Endothelial cell of umbilical vein (primary cell): Measurements from ENCODE around the gene ADTRP. TPM values are rescaled to one million over a fixed set of nuclear protein-coding genes. Genes with fewer than 3 reads are reported as not detected.

Experiments used
- BruUV-seq: library from RNA; stranded (reverse); fragments of 400-500 nt; replicated peaks from 2 replicates; lab custom pipeline; 2021; lab: Mats Ljungman, UMichigan
- CTCF ChIA-PET: fragments of 300-600, 350-600 bp; sonication (Branson Sonifier 250); formaldehyde crosslinking; loops from one replicate; lab custom pipeline; 2021; ENCODE audit warnings: antibody characterized with exemption, inconsistent platforms; lab: Charles Lee
- POLR2A ChIA-PET: fragments of 300-600, 350-600 bp; sonication (Branson Sonifier 250); formaldehyde crosslinking; loops from one replicate; lab custom pipeline; 2021; ENCODE audit warnings: antibody characterized with exemption, inconsistent platforms; lab: Charles Lee
- DNase-seq: peaks from one replicate; pipeline ENCODE4 v3.0.0-alpha.2; 2011; ENCODE audit warnings: low read depth, low spot score
- FAIRE-seq: peaks from 2 replicates; lab custom pipeline; 2011; peaks lifted over from hg19 to GRCh38; lab: Jason Lieb, UNC
- H2AFZ ChIP-seq: 2 replicates; pipeline ENCODE4 v1.6.0; 2012; ENCODE audit warnings: low read depth, low read length, control low read depth, inconsistent platforms
- H3K27ac ChIP-seq: 2 replicates; pipeline ENCODE4 v1.5.1; 2011; ENCODE audit warnings: low read depth, mild to moderate bottlenecking, control low read depth, low read length, moderate library complexity; ENCODE audit not compliant: insufficient read depth
- H3K27me3 ChIP-seq, 2 experiments: 2 replicates each; pipeline versions ENCODE4 v1.6.0 to v1.6.1; 2011; ENCODE audit warnings: low read length in 2 of 2, mixed read lengths in 1 of 2; ENCODE audit not compliant: control insufficient read depth in 2 of 2, insufficient read depth in 2 of 2
- H3K36me3 ChIP-seq, 2 experiments: 2 replicates in 1 of 2; 3 replicates in 1 of 2; pipeline ENCODE4 v1.5.1; 2011; ENCODE audit warnings: low read length in 2 of 2, mild to moderate bottlenecking in 1 of 2, moderate library complexity in 1 of 2; ENCODE audit not compliant: control insufficient read depth in 2 of 2, insufficient read depth in 2 of 2; ENCODE audit errors: extremely low read depth in 1 of 2
- H3K4me1 ChIP-seq: 3 replicates; pipeline ENCODE4 v1.5.1; 2011; ENCODE audit warnings: mild to moderate bottlenecking, low read length; ENCODE audit not compliant: control insufficient read depth, insufficient read depth; ENCODE audit errors: extremely low read depth
- H3K4me2 ChIP-seq: 2 replicates; pipeline ENCODE4 v1.6.1; 2011; ENCODE audit warnings: low read length, control low read depth, mixed read lengths; ENCODE audit not compliant: insufficient read depth
- H3K4me3 ChIP-seq, 3 experiments: fragments of 200-600 bp in 1 of 3; sonication (generic), shearing (Covaris generic) in 1 of 3; replicated peaks in 1 of 3; 2 replicates each; pipeline ENCODE4 v1.5.1; 2011 to 2016; ENCODE audit warnings: control low read depth in 3 of 3, low read length in 3 of 3, mild to moderate bottlenecking in 2 of 3, inconsistent platforms in 1 of 3, low read depth in 1 of 3, moderate library complexity in 1 of 3; ENCODE audit not compliant: insufficient read depth in 1 of 3
- H3K79me2 ChIP-seq: 2 replicates; pipeline ENCODE4 v1.6.0; 2012; ENCODE audit warnings: low read length, inconsistent platforms; ENCODE audit not compliant: control insufficient read depth, insufficient read depth
- H3K9ac ChIP-seq: replicated peaks from 2 replicates; pipeline ENCODE3; 2011; ENCODE audit warnings: low read length, control low read depth; ENCODE audit not compliant: insufficient read depth; ENCODE audit errors: extremely low read depth
- H3K9me1 ChIP-seq: replicated peaks from 3 replicates; pipeline ENCODE4 v1.6.0; 2011; ENCODE audit warnings: mild to moderate bottlenecking, low read length; ENCODE audit not compliant: control insufficient read depth, insufficient read depth; ENCODE audit errors: extremely low read depth
- H3K9me3 ChIP-seq: replicated peaks from 2 replicates; pipeline ENCODE4 v1.5.1; 2012; ENCODE audit warnings: low read length, inconsistent platforms; ENCODE audit not compliant: control insufficient read depth, insufficient read depth
- H4K20me1 ChIP-seq: replicated peaks from 2 replicates; pipeline ENCODE3; 2011; ENCODE audit warnings: mild to moderate bottlenecking, low read length; ENCODE audit not compliant: control insufficient read depth, insufficient read depth; ENCODE audit errors: extremely low read depth
- CTCF ChIP-seq, 2 donors: IDR thresholded peaks; 1 replicate in 1 of 2; 2 replicates in 1 of 2; pipeline ENCODE4 v1.5.1; 2011; ENCODE audit warnings: low read length in 2 of 2, mild to moderate bottlenecking in 2 of 2, moderate library complexity in 2 of 2, control low read depth in 1 of 2, inconsistent platforms in 1 of 2, low read depth in 1 of 2; ENCODE audit not compliant: insufficient read depth in 1 of 2; ENCODE audit errors: extremely low read depth in 1 of 2
- EZH2 ChIP-seq: IDR thresholded peaks from 2 replicates; pipeline ENCODE4 v1.6.1; 2012; ENCODE audit warnings: borderline replicate concordance, low read depth, mild to moderate bottlenecking, moderate library complexity, low read length, inconsistent platforms; ENCODE audit not compliant: severe bottlenecking
- FOS ChIP-seq: IDR thresholded peaks from 2 replicates; pipeline ENCODE4 v1.6.1; 2011; ENCODE audit warnings: mild to moderate bottlenecking, low read length, moderate library complexity, borderline replicate concordance; ENCODE audit not compliant: insufficient read depth
- GATA2 ChIP-seq: IDR thresholded peaks from 2 replicates; pipeline ENCODE4 v1.7.0; 2011; ENCODE audit warnings: low read depth, mild to moderate bottlenecking, moderate library complexity, mixed read lengths, low read length; ENCODE audit not compliant: insufficient read length, insufficient read depth
- JUN ChIP-seq: IDR thresholded peaks from 2 replicates; pipeline ENCODE4 v1.6.1; 2011; ENCODE audit warnings: borderline replicate concordance, low read depth; ENCODE audit not compliant: insufficient read length, insufficient read depth
- MAX ChIP-seq: IDR thresholded peaks from 2 replicates; pipeline ENCODE4 v1.6.1; 2011; ENCODE audit not compliant: insufficient read depth, insufficient read length
- MYC ChIP-seq: IDR thresholded peaks from one replicate; pipeline ENCODE4 v1.6.1; 2011; ENCODE audit warnings: mild to moderate bottlenecking, low read depth, low read length
- POLR2A ChIP-seq: IDR thresholded peaks from 2 replicates; pipeline ENCODE4 v1.6.1; 2012; ENCODE audit warnings: low read depth, mild to moderate bottlenecking, control low read depth, low read length
- POLR2AphosphoS5 ChIP-seq: IDR thresholded peaks from 2 replicates; pipeline ENCODE4 v1.6.1; 2012; ENCODE audit warnings: low read depth, mild to moderate bottlenecking, control low read depth, low read length, moderate library complexity; ENCODE audit not compliant: insufficient read depth
- dilution Hi-C: fragments of 300-500 bp; cut with MboI; formaldehyde crosslinking; loops from one replicate; pipeline ENCODE4 v1.15.0; 2019; ENCODE audit warnings: low sequenced_read_pairs; ENCODE audit not compliant: extremely low pct_ligation_motif_present
- intact Hi-C: fragments of 100-400 bp; cut with micrococcal nuclease; formaldehyde crosslinking; loops from one replicate; pipeline ENCODE4 v1.10.0; 2022
- polyA plus RNA-seq, 4 experiments: library from polyadenylated mRNA; depleted of rRNA in 3 of 4; stranded (reverse) in 3 of 4; unstranded in 1 of 4; fragments of >200 nt; gene quantifications; 2 replicates each; pipeline versions ENCODE4 v1.2.1 to v1.2.3, GENCODE V29; 2011 to 2012; ENCODE audit warnings: missing spikeins in 1 of 4
- total RNA-seq: library from RNA; stranded (reverse); gene quantifications from 2 replicates; pipeline ENCODE4 v1.2.3, GENCODE V29; 2021

ADTRP gene
- total and polyA plus RNA-seq, 2 donors (not counting 3 experiments of a cell fraction or from before 2014, with no cell fraction given), result 3.3 to 4.4 TPM

GRCh38 chr6:11811644-11812264 lies 33.2 kb upstream of the ADTRP start:
- dilution Hi-C loops (no loop called here), intact Hi-C loops (no loop called here)
- no peak overlapping the region for H2AFZ ChIP-seq
- H3K4me2 ChIP-seq, result no peak overlapping the region
- no peak overlapping the region for H3K4me3 ChIP-seq
- H3K9me1 ChIP-seq, result no peaks in the 10 kb centered on the region
- no peaks in the 10 kb centered on the region for H3K9me3 ChIP-seq
- no peak for FAIRE-seq
- no peak overlapping the region for H3K27ac ChIP-seq
- H3K27me3 ChIP-seq, result no peaks in the 10 kb centered on the region
- no peak for DNase-seq
- ChIA-PET POLR2A (no interaction called here), CTCF (interaction anchor here (0.9 to 1.2 kb wide), 2 partner anchors 11 to 29 kb away, joined by 3 read pairs; no protein-coding TSS in a partner anchor)
- H4K20me1 ChIP-seq, result no peaks in the 10 kb centered on the region
- no peaks in the 10 kb centered on the region for H3K36me3 ChIP-seq
- BruUV-seq, result no TSS peak
- no peak overlapping the region for H3K9ac ChIP-seq
- H3K4me1 ChIP-seq, result no peaks in the 10 kb centered on the region
- no peaks in the 10 kb centered on the region for H3K79me2 ChIP-seq
- no peak for TF ChIP-seq GATA2
- TF ChIP-seq CTCF (IDR thresholded peaks at IDR 0.05; ENCODE audit: extremely low read depth in 1 of 2, insufficient read depth in 1 of 2, low read depth in 1 of 2, low read length in 2 of 2), result no peak
- no peak for TF ChIP-seq JUN
- no peak for TF ChIP-seq MAX
- no peak for TF ChIP-seq EZH2
- no peak for TF ChIP-seq POLR2AphosphoS5
- TF ChIP-seq POLR2A, result no peak
- no peak for TF ChIP-seq FOS
- no peak for TF ChIP-seq MYC
